ENCODE data around the gene PTPRN2.

PTPRN2 gene

DNA sequence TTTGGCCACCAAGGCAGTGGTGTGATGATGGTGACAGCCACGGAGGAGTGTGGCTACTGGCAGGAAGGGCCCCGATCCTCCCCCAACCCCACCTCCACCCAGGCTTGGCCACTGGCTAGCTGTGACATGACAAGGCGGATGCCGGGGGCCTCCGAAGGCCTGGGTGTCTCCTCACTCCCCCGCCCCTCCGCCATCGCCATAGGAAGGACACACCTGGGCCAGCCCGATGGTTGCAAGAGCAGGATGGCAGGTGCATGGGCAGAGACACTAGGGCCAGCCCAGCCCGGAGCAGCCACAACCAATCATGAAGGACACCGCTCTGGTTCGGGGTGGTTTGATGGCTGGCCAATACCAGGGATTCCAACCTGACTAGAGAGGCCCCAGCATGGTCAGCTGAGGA is 81.0 kb downstream of the PTPRN2 start:
- no peaks in the 10 kb centered on the region for H3K27me3 ChIP-seq (ENCODE audit: control insufficient read depth, insufficient read depth, low read length)
- H3K4me3 ChIP-seq (ENCODE audit: low read length), result no peak overlapping the region
- H3K9ac ChIP-seq (ENCODE audit: low read length), result no peak overlapping the region
- no peaks in the 10 kb centered on the region for H3K4me1 ChIP-seq (ENCODE audit: control insufficient read depth, insufficient read depth, low read length)
- H3K27ac ChIP-seq (ENCODE audit: low read depth, low read length), result no peak overlapping the region
- no peaks in the 10 kb centered on the region for H3K36me3 ChIP-seq (ENCODE audit: control insufficient read depth, insufficient read depth, low read length)

DNA sequence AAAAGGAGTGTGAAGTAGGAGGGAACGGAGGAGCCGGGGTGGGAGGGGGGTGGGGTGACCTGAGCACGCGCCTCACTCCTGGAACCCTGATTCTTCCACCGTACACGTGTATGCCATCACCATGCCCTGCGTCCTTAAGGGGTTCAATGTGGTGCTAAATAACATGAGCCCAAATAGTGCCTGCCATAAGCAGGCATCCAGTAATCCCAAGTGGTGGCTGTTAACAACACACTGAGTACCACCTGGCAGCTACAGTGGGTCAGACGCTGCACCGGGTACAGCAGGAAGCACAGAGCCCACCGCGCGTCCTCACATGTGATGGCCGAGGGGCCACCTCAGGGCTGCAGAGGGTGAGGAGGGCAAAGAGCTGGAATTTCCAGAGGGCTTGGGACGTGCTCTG is 81.9 kb downstream of the PTPRN2 start:
- Histone ChIP-seq H3K4me3 (ENCODE audit: low read length) (no peak overlapping the region), H3K36me3 (ENCODE audit: control insufficient read depth, insufficient read depth, low read length) (no peaks in the 10 kb centered on the region)

GRCh38 chr7:158502068-158502750 is 85.4 kb downstream of the PTPRN2 start:
- Histone ChIP-seq H3K4me1 (ENCODE audit: control insufficient read depth, insufficient read depth, low read length) (no peaks in the 10 kb centered on the region), H3K27me3 (ENCODE audit: control insufficient read depth, insufficient read depth, low read length) (no peaks in the 10 kb centered on the region), H3K36me3 (ENCODE audit: control insufficient read depth, insufficient read depth, low read length) (no peaks in the 10 kb centered on the region), H3K4me3 (ENCODE audit: low read length) (no peak overlapping the region), H3K9ac (ENCODE audit: low read length) (no peak overlapping the region), H3K27ac (ENCODE audit: low read depth, low read length) (no peak overlapping the region)

More for the DNA sequence above, 81.9 kb downstream of the PTPRN2 start:
- Histone ChIP-seq H3K27me3 (ENCODE audit: control insufficient read depth, insufficient read depth, low read length) (no peaks in the 10 kb centered on the region), H3K4me1 (ENCODE audit: control insufficient read depth, insufficient read depth, low read length) (no peaks in the 10 kb centered on the region), H3K27ac (ENCODE audit: low read depth, low read length) (no peak overlapping the region), H3K9ac (ENCODE audit: low read length) (no peak overlapping the region)

GRCh38 chr7:158501393-158502067 is 86.1 kb downstream of the PTPRN2 start:
- H3K4me1 ChIP-seq (ENCODE audit: control insufficient read depth, insufficient read depth, low read length), result no peaks in the 10 kb centered on the region
- no peak overlapping the region for H3K9ac ChIP-seq (ENCODE audit: low read length)
- H3K4me3 ChIP-seq (ENCODE audit: low read length), result no peak overlapping the region
- no peak overlapping the region for H3K27ac ChIP-seq (ENCODE audit: low read depth, low read length)
- H3K36me3 ChIP-seq (ENCODE audit: control insufficient read depth, insufficient read depth, low read length), result no peaks in the 10 kb centered on the region
- H3K27me3 ChIP-seq (ENCODE audit: control insufficient read depth, insufficient read depth, low read length), result no peaks in the 10 kb centered on the region

- Histone ChIP-seq H3K9ac (ENCODE audit: low read length) (no peak overlapping the region), H3K27ac (ENCODE audit: low read depth, low read length) (no peak overlapping the region), H3K27me3 (ENCODE audit: control insufficient read depth, insufficient read depth, low read length) (no peaks in the 10 kb centered on the region), H3K36me3 (ENCODE audit: control insufficient read depth, insufficient read depth, low read length) (no peaks in the 10 kb centered on the region), H3K4me1 (ENCODE audit: control insufficient read depth, insufficient read depth, low read length) (no peaks in the 10 kb centered on the region), H3K4me3 (ENCODE audit: low read length) (no peak overlapping the region)
Measured at GRCh38 chr7:158500651-158501052, 87.0 kb downstream of the PTPRN2 start.

DNA sequence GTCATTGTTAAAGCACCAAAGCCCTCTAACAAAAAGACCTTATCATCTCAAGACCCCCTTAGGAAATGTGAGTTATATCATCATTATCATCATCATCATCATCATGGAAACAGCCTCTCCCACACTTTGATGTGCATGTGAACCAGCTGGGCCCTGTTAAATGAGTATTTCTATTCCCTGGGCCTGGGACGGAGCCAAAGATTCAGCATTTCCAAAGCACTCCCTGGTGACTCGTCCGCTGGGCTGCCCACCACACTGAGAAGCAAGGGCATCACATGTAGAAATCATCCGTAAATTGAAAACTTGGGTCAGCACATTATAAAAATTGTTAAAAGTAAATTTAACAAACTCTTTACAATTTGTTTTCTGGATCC is 88.6 kb downstream of the PTPRN2 start:
- H3K36me3 ChIP-seq (ENCODE audit: control insufficient read depth, insufficient read depth, low read length), result no peaks in the 10 kb centered on the region
- no peak overlapping the region for H3K9ac ChIP-seq (ENCODE audit: low read length)
- no peaks in the 10 kb centered on the region for H3K27me3 ChIP-seq (ENCODE audit: control insufficient read depth, insufficient read depth, low read length)
- no peak overlapping the region for H3K27ac ChIP-seq (ENCODE audit: low read depth, low read length)
- H3K4me3 ChIP-seq (ENCODE audit: low read length), result no peak overlapping the region
- no peaks in the 10 kb centered on the region for H3K4me1 ChIP-seq (ENCODE audit: control insufficient read depth, insufficient read depth, low read length)

DNA sequence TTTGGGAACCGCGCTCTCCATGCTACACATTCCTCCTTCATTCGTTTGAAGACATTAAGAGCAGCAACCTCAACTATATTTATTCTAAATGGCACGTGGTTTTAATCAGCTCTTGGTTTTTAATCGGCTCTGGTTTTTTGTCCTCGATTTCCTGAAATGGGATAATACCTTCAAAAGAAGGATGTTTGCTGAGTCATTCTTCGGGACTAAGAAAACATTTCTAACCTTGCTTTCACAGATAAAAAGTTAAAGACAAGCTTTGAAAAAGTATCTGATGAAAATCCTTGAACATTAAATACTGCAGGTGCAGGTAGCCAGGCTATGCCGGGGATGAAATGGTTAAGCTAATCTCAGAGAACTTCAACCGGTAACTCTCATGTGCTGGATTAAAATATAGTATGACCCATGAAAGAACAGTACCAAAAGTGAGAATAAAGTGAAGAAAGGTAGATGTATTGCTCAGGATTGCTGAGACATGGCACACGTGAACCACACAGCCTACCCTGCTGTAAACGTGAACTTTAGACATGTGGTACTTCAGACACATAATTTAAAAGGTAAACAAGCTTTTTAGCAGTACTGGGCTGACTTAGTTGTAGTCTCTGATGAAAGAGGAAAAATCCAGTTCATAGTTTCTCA is 89.1 kb downstream of the PTPRN2 start:
- H3K36me3 ChIP-seq (ENCODE audit: control insufficient read depth, insufficient read depth, low read length), result no peaks in the 10 kb centered on the region
- H3K4me1 ChIP-seq (ENCODE audit: control insufficient read depth, insufficient read depth, low read length), result no peaks in the 10 kb centered on the region
- H3K27ac ChIP-seq (ENCODE audit: low read depth, low read length), result no peak overlapping the region
- H3K4me3 ChIP-seq (ENCODE audit: low read length), result no peak overlapping the region
- H3K9ac ChIP-seq (ENCODE audit: low read length), result no peak overlapping the region
- no peaks in the 10 kb centered on the region for H3K27me3 ChIP-seq (ENCODE audit: control insufficient read depth, insufficient read depth, low read length)

DNA sequence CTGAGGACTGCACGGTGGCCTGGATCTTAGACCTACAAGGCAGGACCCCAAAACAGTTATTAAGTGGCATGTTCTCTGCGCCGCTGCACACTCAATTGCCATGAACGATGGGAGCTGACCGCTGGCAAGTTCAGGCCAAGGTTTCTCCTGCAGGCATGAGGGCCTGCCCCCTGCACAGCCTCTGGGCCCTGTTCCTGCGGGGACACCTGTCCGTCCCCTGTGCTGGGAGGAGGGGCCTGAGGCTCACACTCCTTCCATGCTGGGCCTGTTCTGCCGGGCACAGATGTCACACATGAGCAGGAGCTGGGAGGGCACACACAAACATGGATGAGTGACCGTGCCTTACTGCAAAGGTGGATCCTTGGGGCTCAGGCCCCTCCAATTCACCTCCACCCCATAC is 90.0 kb downstream of the PTPRN2 start:
- H3K36me3 ChIP-seq (ENCODE audit: control insufficient read depth, insufficient read depth, low read length), result no peaks in the 10 kb centered on the region
- H3K4me3 ChIP-seq (ENCODE audit: low read length), result no peak overlapping the region
- H3K27ac ChIP-seq (ENCODE audit: low read depth, low read length), result no peak overlapping the region
- no peaks in the 10 kb centered on the region for H3K27me3 ChIP-seq (ENCODE audit: control insufficient read depth, insufficient read depth, low read length)
- H3K4me1 ChIP-seq (ENCODE audit: control insufficient read depth, insufficient read depth, low read length), result no peaks in the 10 kb centered on the region
- H3K9ac ChIP-seq (ENCODE audit: low read length), result no peak overlapping the region

DNA sequence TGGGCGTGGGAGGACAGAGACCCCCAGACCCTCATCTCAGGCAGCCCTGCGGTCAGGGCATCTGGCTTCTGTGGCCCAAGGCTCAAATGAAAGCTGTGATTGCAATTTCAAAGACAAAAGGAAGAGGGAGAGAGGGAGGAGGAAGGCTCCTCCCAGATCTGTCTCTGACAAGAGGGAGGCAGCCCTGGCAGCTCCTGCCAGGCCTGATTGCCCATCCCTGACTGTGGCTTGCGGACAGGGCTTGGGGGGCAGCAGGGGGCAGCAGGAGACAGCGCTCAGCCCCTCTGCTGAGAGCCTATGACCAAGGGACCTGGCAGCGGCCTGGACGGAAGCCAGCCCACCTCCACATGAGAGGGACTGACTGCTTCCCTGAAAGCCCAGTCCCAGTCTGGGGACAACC is 91.8 kb downstream of the PTPRN2 start:
- H3K9ac ChIP-seq (ENCODE audit: low read length), result no peak overlapping the region
- no peak overlapping the region for H3K27ac ChIP-seq (ENCODE audit: low read depth, low read length)
- no peaks in the 10 kb centered on the region for H3K27me3 ChIP-seq (ENCODE audit: control insufficient read depth, insufficient read depth, low read length)

DNA sequence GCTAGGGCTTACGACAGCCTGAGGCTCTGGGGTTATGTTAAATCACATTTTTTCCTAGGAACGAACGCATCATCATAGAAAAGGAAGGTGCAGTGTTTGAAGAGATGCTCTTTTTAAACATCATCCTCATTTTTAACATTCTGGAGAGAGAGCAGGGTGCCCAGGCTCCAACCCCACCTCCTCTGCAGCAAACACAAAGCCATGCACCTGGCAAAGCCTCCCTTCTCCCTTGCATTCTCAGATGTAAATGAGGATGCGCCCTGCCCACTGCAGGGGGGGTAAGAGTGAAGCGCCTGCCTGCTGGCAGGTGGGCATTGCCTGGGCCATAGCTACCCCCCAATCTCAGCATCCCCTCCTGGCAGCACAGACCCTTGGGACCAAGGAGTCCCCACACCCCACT is 92.4 kb downstream of the PTPRN2 start:
- Histone ChIP-seq H3K9ac (ENCODE audit: low read length) (no peak overlapping the region), H3K36me3 (ENCODE audit: control insufficient read depth, insufficient read depth, low read length) (no peaks in the 10 kb centered on the region), H3K27me3 (ENCODE audit: control insufficient read depth, insufficient read depth, low read length) (no peaks in the 10 kb centered on the region), H3K4me1 (ENCODE audit: control insufficient read depth, insufficient read depth, low read length) (no peaks in the 10 kb centered on the region), H3K4me3 (ENCODE audit: low read length) (no peak overlapping the region), H3K27ac (ENCODE audit: low read depth, low read length) (no peak overlapping the region)

More for the DNA sequence above, 91.8 kb downstream of the PTPRN2 start:
- no peaks in the 10 kb centered on the region for H3K36me3 ChIP-seq (ENCODE audit: control insufficient read depth, insufficient read depth, low read length)
- H3K4me1 ChIP-seq (ENCODE audit: control insufficient read depth, insufficient read depth, low read length), result no peaks in the 10 kb centered on the region
- no peak overlapping the region for H3K4me3 ChIP-seq (ENCODE audit: low read length)

- H3K27me3 ChIP-seq (ENCODE audit: control insufficient read depth, insufficient read depth, low read length), result no peaks in the 10 kb centered on the region
- no peaks in the 10 kb centered on the region for H3K4me1 ChIP-seq (ENCODE audit: control insufficient read depth, insufficient read depth, low read length)
- no peak overlapping the region for H3K9ac ChIP-seq (ENCODE audit: low read length)
- H3K36me3 ChIP-seq (ENCODE audit: control insufficient read depth, insufficient read depth, low read length), result no peaks in the 10 kb centered on the region
- no peak overlapping the region for H3K4me3 ChIP-seq (ENCODE audit: low read length)
- no peak overlapping the region for H3K27ac ChIP-seq (ENCODE audit: low read depth, low read length)
Measured at GRCh38 chr7:158494643-158495042, 93.0 kb downstream of the PTPRN2 start.

DNA sequence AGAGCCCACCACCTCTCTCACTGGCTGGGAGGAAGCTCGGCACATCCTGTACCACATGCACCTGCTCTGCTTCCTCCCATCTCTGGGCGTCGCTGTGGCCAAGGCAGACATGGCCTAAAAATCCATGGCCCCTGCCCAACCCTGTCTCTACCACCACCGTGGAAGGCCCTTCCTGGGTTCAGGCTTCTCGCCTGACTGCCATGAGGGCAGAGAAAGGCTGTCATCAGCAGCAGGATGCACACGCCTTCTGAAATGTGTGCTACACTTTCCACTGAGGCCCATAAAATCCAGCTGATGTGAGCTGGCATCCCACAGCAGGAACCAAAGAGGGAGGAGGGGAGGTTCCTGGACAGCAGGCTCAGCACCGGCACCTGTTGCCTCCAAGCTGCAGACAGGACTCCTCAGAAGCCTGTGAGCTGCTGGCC is 93.4 kb downstream of the PTPRN2 start:
- H3K27me3 ChIP-seq (ENCODE audit: control insufficient read depth, insufficient read depth, low read length), result no peaks in the 10 kb centered on the region
- no peak overlapping the region for H3K9ac ChIP-seq (ENCODE audit: low read length)
- H3K4me1 ChIP-seq (ENCODE audit: control insufficient read depth, insufficient read depth, low read length), result no peaks in the 10 kb centered on the region
- H3K36me3 ChIP-seq (ENCODE audit: control insufficient read depth, insufficient read depth, low read length), result no peaks in the 10 kb centered on the region
- no peak overlapping the region for H3K27ac ChIP-seq (ENCODE audit: low read depth, low read length)
- no peak overlapping the region for H3K4me3 ChIP-seq (ENCODE audit: low read length)

GRCh38 chr7:158492367-158492764 is 95.3 kb downstream of the PTPRN2 start:
- H3K9ac ChIP-seq (ENCODE audit: low read length), result no peak overlapping the region

More at GRCh38 chr7:158492367-158492764, 95.3 kb downstream of the PTPRN2 start:
- Histone ChIP-seq H3K4me1 (ENCODE audit: control insufficient read depth, insufficient read depth, low read length) (no peaks in the 10 kb centered on the region), H3K27ac (ENCODE audit: low read depth, low read length) (no peak overlapping the region), H3K4me3 (ENCODE audit: low read length) (no peak overlapping the region), H3K36me3 (ENCODE audit: control insufficient read depth, insufficient read depth, low read length) (no peaks in the 10 kb centered on the region), H3K27me3 (ENCODE audit: control insufficient read depth, insufficient read depth, low read length) (no peaks in the 10 kb centered on the region)
